A549 (cell line): ENCODE measurements around the gene EIF2B5. TPM values are rescaled to one million over a fixed set of nuclear protein-coding genes. Genes with fewer than 3 reads are reported as not detected.

Experiments used
- ATAC-seq, 2 experiments: fragments of 200-7000 bp in 1 of 2; fragments of >200 bp in 1 of 2; cut with Nextera tagmentation in 1 of 2; cut with Tn5 transposase in 1 of 2; 3 replicates each; pipeline versions ENCODE4 v1.8.0 to v1.9.1; 2018 to 2020; ENCODE audit warnings: mild to moderate bottlenecking in 1 of 2, moderate library complexity in 1 of 2
- CTCF ChIA-PET: fragments of 300-600 bp; sonication (Branson Sonifier 250); formaldehyde crosslinking; extraction: SDS; loops from one replicate; lab custom pipeline; 2021; ENCODE audit warnings: antibody characterized with exemption, inconsistent platforms; lab: Yijun Ruan, JAX
- POLR2A ChIA-PET: fragments of 350-600 bp; formaldehyde crosslinking; extraction: SDS; loops from one replicate; lab custom pipeline; 2021; ENCODE audit warnings: antibody characterized with exemption, inconsistent platforms; lab: Yijun Ruan, JAX
- DNase-seq, 2 experiments: peaks; one replicate each; pipeline versions ENCODE4 v3.0.0 to v3.0.0-alpha.2; 2011 to 2016; ENCODE audit warnings: low read depth in 1 of 2, low spot score in 1 of 2
- FAIRE-seq: peaks from 2 replicates; lab custom pipeline; 2011; peaks lifted over from hg19 to GRCh38; lab: Jason Lieb, UNC
- H3K27ac ChIP-seq, 2 experiments: fragments of >200 bp; sonication (Bioruptor Twin); formaldehyde crosslinking; 3 replicates each; pipeline ENCODE4 v1.5.1; 2016 to 2017
- H3K4me1 ChIP-seq: fragments of >200 bp; sonication (Bioruptor Twin); formaldehyde crosslinking; 3 replicates; pipeline ENCODE4 v1.6.1; 2016
- H3K4me2 ChIP-seq: fragments of >200 bp; sonication (Bioruptor Twin); formaldehyde crosslinking; 3 replicates; pipeline ENCODE4 v1.6.1; 2016
- H3K4me3 ChIP-seq: fragments of >200 bp; sonication (Bioruptor Twin); formaldehyde crosslinking; 3 replicates; pipeline ENCODE4 v1.5.1; 2016
- H3K9me3 ChIP-seq: fragments of >200 bp; sonication (Bioruptor Twin); formaldehyde crosslinking; 3 replicates; pipeline ENCODE4 v1.6.1; 2016
- CBX2 ChIP-seq: fragments of 200-600 bp; sonication (generic); IDR thresholded peaks from 2 replicates; pipeline ENCODE4 v1.6.1; 2016; ENCODE audit warnings: low read depth, mild to moderate bottlenecking, borderline replicate concordance
- CEBPB ChIP-seq, 2 experiments: fragments of >200 bp in 1 of 2; sonication (Bioruptor Twin) in 1 of 2; formaldehyde crosslinking in 1 of 2; IDR thresholded peaks; 2 replicates each; pipeline ENCODE4 v1.6.1; 2012 to 2016
- CTCF ChIP-seq: fragments of >200 bp; sonication (Bioruptor Twin); formaldehyde crosslinking; IDR thresholded peaks from 3 replicates; pipeline ENCODE4 v1.5.1; 2016
- FOSB ChIP-seq: fragments of 250-450 bp; sonication (Bioruptor Pico); IDR thresholded peaks from 2 replicates; pipeline ENCODE4 v1.5.0; 2020; ENCODE audit warnings: mild to moderate bottlenecking, moderate library complexity
- HOXA7 ChIP-seq: fragments of 250-450 bp; sonication (Bioruptor Pico); IDR thresholded peaks from 2 replicates; pipeline ENCODE4 v1.5.0; 2020; ENCODE audit warnings: mild to moderate bottlenecking, moderate library complexity
- HOXB13 ChIP-seq: fragments of 250-450 bp; sonication (Bioruptor Pico); IDR thresholded peaks from 2 replicates; pipeline ENCODE4 v1.5.0; 2020; ENCODE audit warnings: low read depth, mild to moderate bottlenecking, moderate library complexity
- KDM1A ChIP-seq: fragments of 200-600 bp; sonication (generic); IDR thresholded peaks from 2 replicates; pipeline ENCODE4 v1.6.1; 2016; ENCODE audit warnings: low read depth, mild to moderate bottlenecking
- POLR2A ChIP-seq: IDR thresholded peaks from 2 replicates; pipeline ENCODE4 v1.6.1; 2012; ENCODE audit warnings: mild to moderate bottlenecking, low read length
- POLR2AphosphoS2 ChIP-seq: conservative IDR thresholded peaks from 2 replicates; pipeline ENCODE4 v1.6.1; 2012; ENCODE audit warnings: low read length, improper control_type of control experiment, inconsistent platforms
- RARB ChIP-seq: fragments of 250-450 bp; sonication (Bioruptor Pico); IDR thresholded peaks from 2 replicates; pipeline ENCODE4 v1.8.0; 2021; ENCODE audit warnings: mild to moderate bottlenecking, moderate library complexity
- RCOR1 ChIP-seq: fragments of 150-350 bp; IDR thresholded peaks from 2 replicates; pipeline ENCODE4 v1.6.1; 2014; ENCODE audit warnings: antibody characterized with exemption, low read length, low read depth
- REST ChIP-seq: fragments of 200-600 bp; sonication (generic); IDR thresholded peaks from 2 replicates; pipeline ENCODE4 v1.6.1; 2016; ENCODE audit warnings: antibody characterized with exemption, mild to moderate bottlenecking, moderate library complexity
- RNF2 ChIP-seq: fragments of 200-600 bp; sonication (generic); IDR thresholded peaks from 2 replicates; pipeline ENCODE4 v1.6.1; 2016; ENCODE audit warnings: low read depth, mild to moderate bottlenecking, antibody characterized with exemption, moderate library complexity, borderline replicate concordance
- ZFP36 ChIP-seq: fragments of 450-650 bp; IDR thresholded peaks from 2 replicates; pipeline ENCODE4 v1.6.1; 2014; ENCODE audit warnings: borderline replicate concordance; ENCODE audit not compliant: partially characterized antibody
- ZNF302 ChIP-seq: fragments of 250-450 bp; sonication (Bioruptor Pico); IDR thresholded peaks from 2 replicates; pipeline ENCODE4 v1.9.0; 2021; ENCODE audit warnings: inconsistent platforms, mild to moderate bottlenecking, moderate library complexity
- ZSCAN20 ChIP-seq: fragments of 250-450 bp; sonication (Bioruptor Pico); IDR thresholded peaks from 2 replicates; pipeline ENCODE4 v1.8.0; 2022; ENCODE audit warnings: mild to moderate bottlenecking, moderate library complexity
- WGBS: methylation state at CpG from one replicate; pipeline ENCODE4 v1.1.6; 2017; ENCODE audit errors: missing lambda C conversion rate; 5-methylcytosine and 5-hydroxymethylcytosine counted together
- polyA plus RNA-seq, 4 experiments: library from polyadenylated mRNA; depleted of rRNA in 3 of 4; stranded (reverse); fragments of >200 nt; fragmentation: RNase III in 1 of 4; extraction: RNeasy Plus Mini Kit Qiagen cat#74134 plus additional on column Dnase treatment in 1 of 4; gene quantifications; 2 replicates in 3 of 4; 3 replicates in 1 of 4; pipeline ENCODE4 v1.2.3, GENCODE V29; 2011 to 2017
- TF ChIP-seq, protein P1 (sequence below): IDR thresholded peaks from 2 replicates; pipeline ENCODE4 v1.6.1; 2012
- TF ChIP-seq, protein P2 (sequence below): fragments of 450-650 bp; IDR thresholded peaks from 2 replicates; pipeline ENCODE4 v1.6.1; 2014; ENCODE audit warnings: antibody characterized with exemption
- TF ChIP-seq, protein P3 (sequence below): fragments of >200 bp; sonication (Bioruptor Twin); formaldehyde crosslinking; IDR thresholded peaks from 3 replicates; pipeline ENCODE4 v1.6.1; 2016

EIF2B5 gene
- polyA plus RNA-seq, 2 of the 4 experiments (the other 2 are of a cell fraction): 32.1 to 32.7 TPM

- no peak for DNase-seq
- CTCF ChIA-PET: interaction anchor here (0.6 to 3.3 kb wide), 3 partner anchors 9 to 46 kb away, joined by 3 to 14 read pairs (median 5); no protein-coding TSS in a partner anchor
- ATAC-seq: no peak
- FAIRE-seq: no peak
- Histone ChIP-seq H3K4me1 (peaks cover 16% of the 10 kb centered on the region), H3K4me3 (no peak overlapping the region), H3K4me2 (no peak overlapping the region), H3K9me3 (no peaks in the 10 kb centered on the region), H3K27ac (no peak overlapping the region)
- WGBS: 100% methylated on average over 3 of the region's 9 CpGs
- TF ChIP-seq ZNF302 (no peak), CEBPB (IDR thresholded peaks at IDR 0.05) (no peak), HOXA7 (CRISPR knock-in tag) (no peak), FOSB (CRISPR knock-in tag) (no peak), POLR2A (no peak), POLR2AphosphoS2 (no peak), CBX2 (no peak), KDM1A (no peak), REST (no peak), RARB (CRISPR knock-in tag) (no peak), RNF2 (no peak)
- TF ChIP-seq, protein P1, sequence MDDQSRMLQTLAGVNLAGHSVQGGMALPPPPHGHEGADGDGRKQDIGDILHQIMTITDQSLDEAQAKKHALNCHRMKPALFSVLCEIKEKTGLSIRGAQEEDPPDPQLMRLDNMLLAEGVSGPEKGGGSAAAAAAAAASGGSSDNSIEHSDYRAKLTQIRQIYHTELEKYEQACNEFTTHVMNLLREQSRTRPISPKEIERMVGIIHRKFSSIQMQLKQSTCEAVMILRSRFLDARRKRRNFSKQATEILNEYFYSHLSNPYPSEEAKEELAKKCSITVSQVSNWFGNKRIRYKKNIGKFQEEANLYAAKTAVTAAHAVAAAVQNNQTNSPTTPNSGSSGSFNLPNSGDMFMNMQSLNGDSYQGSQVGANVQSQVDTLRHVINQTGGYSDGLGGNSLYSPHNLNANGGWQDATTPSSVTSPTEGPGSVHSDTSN: no peak
- TF ChIP-seq, protein P2, sequence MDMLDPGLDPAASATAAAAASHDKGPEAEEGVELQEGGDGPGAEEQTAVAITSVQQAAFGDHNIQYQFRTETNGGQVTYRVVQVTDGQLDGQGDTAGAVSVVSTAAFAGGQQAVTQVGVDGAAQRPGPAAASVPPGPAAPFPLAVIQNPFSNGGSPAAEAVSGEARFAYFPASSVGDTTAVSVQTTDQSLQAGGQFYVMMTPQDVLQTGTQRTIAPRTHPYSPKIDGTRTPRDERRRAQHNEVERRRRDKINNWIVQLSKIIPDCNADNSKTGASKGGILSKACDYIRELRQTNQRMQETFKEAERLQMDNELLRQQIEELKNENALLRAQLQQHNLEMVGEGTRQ: no peak
- POLR2A ChIA-PET: no interaction called here
These were observed 46.4 kb downstream of the EIF2B5 start for GRCh38 chr3:184181596-184181995.

- FAIRE-seq: no peak
- Histone ChIP-seq H3K9me3 (no peaks in the 10 kb centered on the region), H3K4me2 (no peak overlapping the region), H3K4me1 (peaks cover 12% of the 10 kb centered on the region; the same call in 2 of the 3 replicates), H3K27ac (no peak overlapping the region), H3K4me3 (no peak overlapping the region)
- TF ChIP-seq CTCF (no peak), RCOR1 (no peak), RNF2 (no peak), ZSCAN20 (no peak), ZFP36 (no peak), HOXB13 (no peak)
- TF ChIP-seq, protein P2: no peak
- TF ChIP-seq, protein P3, sequence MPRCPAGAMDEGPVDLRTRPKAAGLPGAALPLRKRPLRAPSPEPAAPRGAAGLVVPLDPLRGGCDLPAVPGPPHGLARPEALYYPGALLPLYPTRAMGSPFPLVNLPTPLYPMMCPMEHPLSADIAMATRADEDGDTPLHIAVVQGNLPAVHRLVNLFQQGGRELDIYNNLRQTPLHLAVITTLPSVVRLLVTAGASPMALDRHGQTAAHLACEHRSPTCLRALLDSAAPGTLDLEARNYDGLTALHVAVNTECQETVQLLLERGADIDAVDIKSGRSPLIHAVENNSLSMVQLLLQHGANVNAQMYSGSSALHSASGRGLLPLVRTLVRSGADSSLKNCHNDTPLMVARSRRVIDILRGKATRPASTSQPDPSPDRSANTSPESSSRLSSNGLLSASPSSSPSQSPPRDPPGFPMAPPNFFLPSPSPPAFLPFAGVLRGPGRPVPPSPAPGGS: no peak
- CTCF ChIA-PET: interaction anchor here (0.7 to 1.7 kb wide), 5 partner anchors 31 to 204 kb away, joined by 3 to 6 read pairs (median 4); partner anchors contain the start of gene EEF1AKMT4
- POLR2A ChIA-PET: no interaction called here
- 83% methylated on average over 2 of the region's 5 CpGs for WGBS
- no peak for ATAC-seq
- DNase-seq: no peak
These were observed 48.5 kb downstream of the EIF2B5 start for GRCh38 chr3:184183679-184184078.
